ENCODE data around the gene NACC1. TPM values are rescaled to one million over a fixed set of nuclear protein-coding genes. Genes with fewer than 3 reads are reported as not detected.

The NACC1 gene
- total and polyA plus RNA-seq, 2 of the 13 experiments (the other 11 are each of a cell fraction or from before 2014, with no cell fraction given): 31.8 to 42.3 TPM

DNA sequence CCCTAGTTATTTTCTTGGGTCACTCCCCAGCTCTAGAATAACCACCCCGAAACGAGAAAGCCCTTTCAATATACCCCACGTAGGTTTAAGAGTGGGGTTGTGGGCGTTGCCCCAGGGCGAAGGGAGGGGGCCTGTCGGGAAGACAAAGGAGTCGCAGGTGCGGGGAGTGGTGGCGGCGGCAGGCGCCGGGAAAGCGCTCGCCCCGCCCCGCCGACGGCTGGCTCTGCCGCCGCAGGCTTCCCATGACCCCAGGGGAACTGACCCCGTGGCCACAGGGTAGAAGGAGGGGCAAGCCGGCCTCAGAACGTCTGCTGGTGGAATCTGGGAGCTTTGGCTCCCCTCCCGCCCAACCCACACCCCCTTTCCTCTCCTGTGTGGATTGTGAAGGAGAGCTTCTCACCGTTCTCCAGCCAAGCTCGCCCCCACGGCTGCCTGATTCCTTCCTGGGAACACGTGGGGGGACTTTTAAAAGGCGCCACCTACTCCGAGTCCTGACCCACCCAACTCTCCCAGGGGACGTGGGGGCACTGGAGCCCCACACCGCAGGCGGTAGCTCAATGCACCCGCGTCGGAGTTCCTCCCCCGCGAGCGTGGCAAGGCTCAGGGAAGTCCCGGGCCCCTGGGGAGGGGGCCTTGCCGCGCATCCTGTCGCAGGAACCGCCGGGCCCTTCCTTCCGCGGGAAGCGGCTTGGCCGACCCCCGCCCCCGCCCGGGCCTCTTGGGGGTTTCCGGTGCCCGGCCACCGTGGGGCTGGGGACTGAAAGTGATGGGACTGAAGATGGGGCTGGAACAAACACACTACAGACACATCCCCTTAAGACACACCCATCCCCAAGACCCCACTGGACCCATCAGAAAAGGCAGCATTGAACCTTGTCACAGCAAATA, 37.7 kb downstream of the NACC1 start (continued):
- TF ChIP-seq YEATS4 (CRISPR knock-in tag; IDR thresholded peaks at IDR 0.05; ENCODE audit: borderline replicate concordance): no peak; the same call in 1 of the 2 replicates
- TF ChIP-seq, protein P1, sequence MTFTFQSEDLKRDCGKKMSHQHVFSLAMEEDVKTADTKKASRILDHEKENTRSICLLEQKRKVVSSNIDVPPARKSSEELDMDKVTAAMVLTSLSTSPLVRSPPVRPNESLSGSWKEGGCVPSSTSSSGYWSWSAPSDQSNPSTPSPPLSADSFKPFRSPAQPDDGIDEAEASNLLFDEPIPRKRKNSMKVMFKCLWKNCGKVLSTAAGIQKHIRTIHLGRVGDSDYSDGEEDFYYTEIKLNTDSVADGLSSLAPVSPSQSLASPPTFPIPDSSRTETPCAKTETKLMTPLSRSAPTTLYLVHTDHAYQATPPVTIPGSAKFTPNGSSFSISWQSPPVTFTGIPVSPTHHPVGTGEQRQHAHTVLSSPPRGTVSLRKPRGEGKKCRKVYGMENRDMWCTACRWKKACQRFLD (CRISPR knock-in tag; IDR thresholded peaks at IDR 0.05; ENCODE audit: borderline replicate concordance): no peak
- TF ChIP-seq, protein P2, sequence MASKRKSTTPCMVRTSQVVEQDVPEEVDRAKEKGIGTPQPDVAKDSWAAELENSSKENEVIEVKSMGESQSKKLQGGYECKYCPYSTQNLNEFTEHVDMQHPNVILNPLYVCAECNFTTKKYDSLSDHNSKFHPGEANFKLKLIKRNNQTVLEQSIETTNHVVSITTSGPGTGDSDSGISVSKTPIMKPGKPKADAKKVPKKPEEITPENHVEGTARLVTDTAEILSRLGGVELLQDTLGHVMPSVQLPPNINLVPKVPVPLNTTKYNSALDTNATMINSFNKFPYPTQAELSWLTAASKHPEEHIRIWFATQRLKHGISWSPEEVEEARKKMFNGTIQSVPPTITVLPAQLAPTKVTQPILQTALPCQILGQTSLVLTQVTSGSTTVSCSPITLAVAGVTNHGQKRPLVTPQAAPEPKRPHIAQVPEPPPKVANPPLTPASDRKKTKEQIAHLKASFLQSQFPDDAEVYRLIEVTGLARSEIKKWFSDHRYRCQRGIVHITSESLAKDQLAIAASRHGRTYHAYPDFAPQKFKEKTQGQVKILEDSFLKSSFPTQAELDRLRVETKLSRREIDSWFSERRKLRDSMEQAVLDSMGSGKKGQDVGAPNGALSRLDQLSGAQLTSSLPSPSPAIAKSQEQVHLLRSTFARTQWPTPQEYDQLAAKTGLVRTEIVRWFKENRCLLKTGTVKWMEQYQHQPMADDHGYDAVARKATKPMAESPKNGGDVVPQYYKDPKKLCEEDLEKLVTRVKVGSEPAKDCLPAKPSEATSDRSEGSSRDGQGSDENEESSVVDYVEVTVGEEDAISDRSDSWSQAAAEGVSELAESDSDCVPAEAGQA (IDR thresholded peaks at IDR 0.05; ENCODE audit: low read depth): 0 out of 2 replicates have a peak, but pooled peaks have one; percentile 18
- TF ChIP-seq, protein P2 (CRISPR knock-in tag; IDR thresholded peaks at IDR 0.05; ENCODE audit: borderline replicate concordance): no peak
- TF ChIP-seq EHMT2 (IDR thresholded peaks at IDR 0.05; ENCODE audit: borderline replicate concordance, low read depth, low read length): no peak
- no peak for TF ChIP-seq ATM (IDR thresholded peaks at IDR 0.05; ENCODE audit: borderline replicate concordance)
- TF ChIP-seq FOXK2 (IDR thresholded peaks at IDR 0.05): no peak
- TF ChIP-seq MTF1 (CRISPR knock-in tag; IDR thresholded peaks at IDR 0.05): no peak
- no peak for TF ChIP-seq ZNF367 (CRISPR knock-in tag; IDR thresholded peaks at IDR 0.05; ENCODE audit: borderline replicate concordance)
- TF ChIP-seq RBFOX2 (IDR thresholded peaks at IDR 0.05; ENCODE audit: low read depth, low read length): peak; percentile 82
- TF ChIP-seq HDAC2 (CRISPR knock-in tag; IDR thresholded peaks at IDR 0.05): no peak; the same call in none of the 2 replicates
- peak; percentile 66; the same call in 1 of the 2 replicates for TF ChIP-seq ZNF670 (CRISPR knock-in tag; IDR thresholded peaks at IDR 0.05; ENCODE audit: borderline replicate concordance)
- TF ChIP-seq HMG20B (CRISPR knock-in tag; conservative IDR thresholded peaks at IDR 0.05): no peak
- TF ChIP-seq XBP1 (CRISPR knock-in tag; IDR thresholded peaks at IDR 0.05): no peak
- TF ChIP-seq, protein P3, sequence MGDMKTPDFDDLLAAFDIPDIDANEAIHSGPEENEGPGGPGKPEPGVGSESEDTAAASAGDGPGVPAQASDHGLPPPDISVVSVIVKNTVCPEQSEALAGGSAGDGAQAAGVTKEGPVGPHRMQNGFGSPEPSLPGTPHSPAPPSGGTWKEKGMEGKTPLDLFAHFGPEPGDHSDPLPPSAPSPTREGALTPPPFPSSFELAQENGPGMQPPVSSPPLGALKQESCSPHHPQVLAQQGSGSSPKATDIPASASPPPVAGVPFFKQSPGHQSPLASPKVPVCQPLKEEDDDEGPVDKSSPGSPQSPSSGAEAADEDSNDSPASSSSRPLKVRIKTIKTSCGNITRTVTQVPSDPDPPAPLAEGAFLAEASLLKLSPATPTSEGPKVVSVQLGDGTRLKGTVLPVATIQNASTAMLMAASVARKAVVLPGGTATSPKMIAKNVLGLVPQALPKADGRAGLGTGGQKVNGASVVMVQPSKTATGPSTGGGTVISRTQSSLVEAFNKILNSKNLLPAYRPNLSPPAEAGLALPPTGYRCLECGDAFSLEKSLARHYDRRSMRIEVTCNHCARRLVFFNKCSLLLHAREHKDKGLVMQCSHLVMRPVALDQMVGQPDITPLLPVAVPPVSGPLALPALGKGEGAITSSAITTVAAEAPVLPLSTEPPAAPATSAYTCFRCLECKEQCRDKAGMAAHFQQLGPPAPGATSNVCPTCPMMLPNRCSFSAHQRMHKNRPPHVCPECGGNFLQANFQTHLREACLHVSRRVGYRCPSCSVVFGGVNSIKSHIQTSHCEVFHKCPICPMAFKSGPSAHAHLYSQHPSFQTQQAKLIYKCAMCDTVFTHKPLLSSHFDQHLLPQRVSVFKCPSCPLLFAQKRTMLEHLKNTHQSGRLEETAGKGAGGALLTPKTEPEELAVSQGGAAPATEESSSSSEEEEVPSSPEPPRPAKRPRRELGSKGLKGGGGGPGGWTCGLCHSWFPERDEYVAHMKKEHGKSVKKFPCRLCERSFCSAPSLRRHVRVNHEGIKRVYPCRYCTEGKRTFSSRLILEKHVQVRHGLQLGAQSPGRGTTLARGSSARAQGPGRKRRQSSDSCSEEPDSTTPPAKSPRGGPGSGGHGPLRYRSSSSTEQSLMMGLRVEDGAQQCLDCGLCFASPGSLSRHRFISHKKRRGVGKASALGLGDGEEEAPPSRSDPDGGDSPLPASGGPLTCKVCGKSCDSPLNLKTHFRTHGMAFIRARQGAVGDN (CRISPR knock-in tag; IDR thresholded peaks at IDR 0.05): peak; percentile 81
- no peak for TF ChIP-seq RBAK (CRISPR knock-in tag; IDR thresholded peaks at IDR 0.05)
- no peak for TF ChIP-seq NFKB2 (CRISPR knock-in tag; IDR thresholded peaks at IDR 0.05; ENCODE audit: borderline replicate concordance)

All from HepG2 (cell line).